Endothelial cell of umbilical vein (primary cell): ENCODE measurements around the gene MRPL2.

ENCODE experiments used
- CTCF ChIP-seq, 2 donors: IDR thresholded peaks; 1 replicate in 1 of 2; 2 replicates in 1 of 2; pipeline ENCODE4 v1.5.1; 2011; ENCODE audit warnings: low read length in 2 of 2, mild to moderate bottlenecking in 2 of 2, moderate library complexity in 2 of 2, control low read depth in 1 of 2, inconsistent platforms in 1 of 2, low read depth in 1 of 2; ENCODE audit not compliant: insufficient read depth in 1 of 2; ENCODE audit errors: extremely low read depth in 1 of 2
- MAX ChIP-seq: IDR thresholded peaks from 2 replicates; pipeline ENCODE4 v1.6.1; 2011; ENCODE audit not compliant: insufficient read depth, insufficient read length
- MYC ChIP-seq: IDR thresholded peaks from one replicate; pipeline ENCODE4 v1.6.1; 2011; ENCODE audit warnings: mild to moderate bottlenecking, low read depth, low read length
- POLR2A ChIP-seq: IDR thresholded peaks from 2 replicates; pipeline ENCODE4 v1.6.1; 2012; ENCODE audit warnings: low read depth, mild to moderate bottlenecking, control low read depth, low read length
- POLR2AphosphoS5 ChIP-seq: IDR thresholded peaks from 2 replicates; pipeline ENCODE4 v1.6.1; 2012; ENCODE audit warnings: low read depth, mild to moderate bottlenecking, control low read depth, low read length, moderate library complexity; ENCODE audit not compliant: insufficient read depth

GRCh38 chr6:43062818-43063217 is 3.6 kb upstream of the MRPL2 start:
- TF ChIP-seq CTCF (IDR thresholded peaks at IDR 0.05; ENCODE audit: extremely low read depth in 1 of 2, insufficient read depth in 1 of 2, low read depth in 1 of 2, low read length in 2 of 2) (no peak), POLR2A (no peak), POLR2AphosphoS5 (no peak), MYC (no peak), MAX (no peak)
